ENCODE data around the gene SMPD3.

DNA sequence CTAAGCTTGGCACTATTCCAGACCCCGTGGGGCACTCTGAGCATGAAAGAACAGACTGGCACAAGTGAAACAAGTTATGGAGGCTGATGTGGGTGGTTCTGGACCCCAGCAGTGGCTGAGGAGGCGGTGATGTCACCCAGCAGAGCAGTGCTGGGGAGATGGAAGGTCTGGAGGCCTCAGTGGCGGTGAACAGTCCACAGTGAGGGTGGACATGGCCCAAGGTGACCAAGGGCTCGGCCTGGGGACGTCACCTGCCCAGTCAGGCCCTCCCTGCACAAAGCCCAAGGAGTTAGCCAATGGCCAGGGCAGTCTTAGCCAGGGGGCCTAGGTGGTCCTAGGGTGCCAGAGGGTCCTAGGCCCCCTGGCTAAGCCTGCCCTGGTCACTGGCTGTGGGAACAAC is 24.5 kb downstream of the SMPD3 start:
- TF ChIP-seq, protein P1, sequence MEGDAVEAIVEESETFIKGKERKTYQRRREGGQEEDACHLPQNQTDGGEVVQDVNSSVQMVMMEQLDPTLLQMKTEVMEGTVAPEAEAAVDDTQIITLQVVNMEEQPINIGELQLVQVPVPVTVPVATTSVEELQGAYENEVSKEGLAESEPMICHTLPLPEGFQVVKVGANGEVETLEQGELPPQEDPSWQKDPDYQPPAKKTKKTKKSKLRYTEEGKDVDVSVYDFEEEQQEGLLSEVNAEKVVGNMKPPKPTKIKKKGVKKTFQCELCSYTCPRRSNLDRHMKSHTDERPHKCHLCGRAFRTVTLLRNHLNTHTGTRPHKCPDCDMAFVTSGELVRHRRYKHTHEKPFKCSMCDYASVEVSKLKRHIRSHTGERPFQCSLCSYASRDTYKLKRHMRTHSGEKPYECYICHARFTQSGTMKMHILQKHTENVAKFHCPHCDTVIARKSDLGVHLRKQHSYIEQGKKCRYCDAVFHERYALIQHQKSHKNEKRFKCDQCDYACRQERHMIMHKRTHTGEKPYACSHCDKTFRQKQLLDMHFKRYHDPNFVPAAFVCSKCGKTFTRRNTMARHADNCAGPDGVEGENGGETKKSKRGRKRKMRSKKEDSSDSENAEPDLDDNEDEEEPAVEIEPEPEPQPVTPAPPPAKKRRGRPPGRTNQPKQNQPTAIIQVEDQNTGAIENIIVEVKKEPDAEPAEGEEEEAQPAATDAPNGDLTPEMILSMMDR (IDR thresholded peaks at IDR 0.05 in 4 of 5, conservative IDR thresholded peaks at IDR 0.05 in 1 of 5), result no peak
- no peak for TF ChIP-seq POLR2A (IDR thresholded peaks at IDR 0.05)

Measured in gastrocnemius medialis (tissue), 4 donors.